Natural killer cell (primary cell): ENCODE data around the gene CASKIN2. TPM values are rescaled to one million over a fixed set of nuclear protein-coding genes. Genes with fewer than 3 reads are reported as not detected.

ENCODE experiments used
- ATAC-seq, 3 donors: fragments of 150-1000 bp in 2 of 3; fragments of 200-7000 bp in 1 of 3; cut with Tn5 transposase; 1 replicate in 1 of 3; 2 replicates in 2 of 3; pipeline ENCODE4 v1.10.0; 2021; ENCODE audit warnings: mild to moderate bottlenecking in 2 of 3, moderate library complexity in 2 of 3
- DNase-seq, 2 donors: peaks; one replicate each; pipeline versions ENCODE4 v3.0.0 to v3.0.0-alpha.2; 2013 to 2021; ENCODE audit warnings: mixed read lengths in 1 of 2
- H3K27ac ChIP-seq: one replicate; pipeline ENCODE4 v1.5.1; 2013; ENCODE audit warnings: mild to moderate bottlenecking, low read length
- H3K27me3 ChIP-seq: one replicate; pipeline ENCODE4 v1.6.1; 2013; ENCODE audit warnings: low read length; ENCODE audit not compliant: control insufficient read depth, insufficient read depth
- H3K36me3 ChIP-seq: one replicate; pipeline ENCODE4 v1.6.1; 2013; ENCODE audit warnings: low read length; ENCODE audit not compliant: control insufficient read depth, insufficient read depth
- H3K4me1 ChIP-seq: one replicate; pipeline ENCODE4 v1.6.1; 2013; ENCODE audit warnings: low read length; ENCODE audit not compliant: control insufficient read depth, insufficient read depth
- H3K4me3 ChIP-seq: one replicate; pipeline ENCODE4 v1.5.1; 2013; ENCODE audit warnings: low read length
- H3K9me3 ChIP-seq: one replicate; pipeline ENCODE4 v1.6.1; 2013; ENCODE audit warnings: low read length; ENCODE audit not compliant: control insufficient read depth, insufficient read depth
- H3K27ac Mint-ChIP-seq, 2 donors: one replicate each; pipeline ENCODE4 v1.8.0; 2022; ENCODE audit warnings: mild to moderate bottlenecking in 2 of 2, mixed read lengths in 2 of 2, moderate library complexity in 1 of 2
- H3K27me3 Mint-ChIP-seq, 2 donors: one replicate each; pipeline ENCODE4 v1.8.0; 2022; ENCODE audit warnings: low read depth in 2 of 2, mixed read lengths in 2 of 2
- H3K36me3 Mint-ChIP-seq: one replicate; pipeline ENCODE4 v1.8.0; 2022; ENCODE audit warnings: mixed read lengths
- H3K4me1 Mint-ChIP-seq, 2 donors: one replicate each; pipeline ENCODE4 v1.8.0; 2022; ENCODE audit warnings: mixed read lengths in 2 of 2
- H3K4me3 Mint-ChIP-seq: one replicate; pipeline ENCODE4 v1.8.0; 2022; ENCODE audit warnings: mild to moderate bottlenecking, moderate library complexity, mixed read lengths
- H3K9me3 Mint-ChIP-seq, 2 donors: one replicate each; pipeline ENCODE4 v1.8.0; 2022; ENCODE audit warnings: mixed read lengths in 2 of 2
- CTCF ChIP-seq: fragments of 200-600 bp; IDR thresholded peaks from one replicate; pipeline ENCODE4 v1.8.0; 2022; ENCODE audit warnings: antibody characterized with exemption
- WGBS: methylation state at CpG from one replicate; pipeline ENCODE4 v1.1.7; 2013; ENCODE audit warnings: missing lambda C conversion rate; ENCODE audit not compliant: insufficient coverage; 5-methylcytosine and 5-hydroxymethylcytosine counted together
- intact Hi-C: fragments of 100-400 bp; cut with micrococcal nuclease; formaldehyde crosslinking; loops from one replicate; pipeline ENCODE4 v1.14.2; 2022
- total RNA-seq, 4 donors: library from RNA; stranded (reverse); fragments of 120-200 nt in 1 of 4; gene quantifications; one replicate each; pipeline versions ENCODE4 v1.2.3 to v1.2.4, GENCODE V29; 2013 to 2022

The CASKIN2 gene
- total RNA-seq, 3 donors from 2014 or later (not counting 1 experiment from before 2014, with no cell fraction given): 0.49 to 1.8 (median 1.7) TPM

- Histone ChIP-seq H3K4me1 (no peaks in the 10 kb centered on the region), H3K9me3 (no peaks in the 10 kb centered on the region), H3K27me3 (no peaks in the 10 kb centered on the region), H3K36me3 (peaks cover 31% of the 10 kb centered on the region), H3K4me3 (no peak overlapping the region), H3K27ac (no peak overlapping the region)
- Mint-ChIP-seq H3K27me3 (no peaks in the 10 kb centered on the region), H3K36me3 (no peaks in the 10 kb centered on the region), H3K4me1 (peaks cover 30 to 49% of the 10 kb centered on the region in 2 donors), H3K4me3 (no peak overlapping the region), H3K27ac (no peak overlapping the region), H3K9me3 (no peaks in the 10 kb centered on the region)
- TF ChIP-seq CTCF: no peak
- WGBS: 96% methylated on average over 15 of the region's 15 CpGs
- DNase-seq: no peak
- ATAC-seq: no peak
- intact Hi-C loops: no loop called here
Observed at GRCh38 chr17:75542728-75543336, 27.5 kb upstream of the CASKIN2 start.

- H3K27ac Mint-ChIP-seq: peak overlapping the region in 1 of 2 donors; percentile 69
- peaks cover 31% of the 10 kb centered on the region for H3K36me3 ChIP-seq
- H3K4me1 ChIP-seq: peaks cover 2% of the 10 kb centered on the region
- H3K27ac ChIP-seq: no peak overlapping the region
- no peaks in the 10 kb centered on the region for H3K9me3 Mint-ChIP-seq
- H3K27me3 Mint-ChIP-seq: no peaks in the 10 kb centered on the region
- ATAC-seq (no peak), DNase-seq (no peak)
- H3K4me1 Mint-ChIP-seq: peaks cover 24 to 43% of the 10 kb centered on the region in 2 donors
- H3K36me3 Mint-ChIP-seq: no peaks in the 10 kb centered on the region
- no peak for TF ChIP-seq CTCF
- 97% methylated on average over 7 of the region's 8 CpGs for WGBS
- no peak overlapping the region for H3K4me3 ChIP-seq
- no peaks in the 10 kb centered on the region for H3K27me3 ChIP-seq
- intact Hi-C loops: no loop called here
- no peak overlapping the region for H3K4me3 Mint-ChIP-seq
- H3K9me3 ChIP-seq: no peaks in the 10 kb centered on the region
Observed at GRCh38 chr17:75542229-75542628, 26.9 kb upstream of the CASKIN2 start.

GRCh38 chr17:75540923-75541503, 25.7 kb upstream of the CASKIN2 start:
- Mint-ChIP-seq H3K4me1 (peaks cover 21 to 41% of the 10 kb centered on the region in 2 donors), H3K27ac (peak overlapping the region in 1 of 2 donors; percentile 54), H3K4me3 (no peak overlapping the region), H3K9me3 (no peaks in the 10 kb centered on the region), H3K27me3 (no peaks in the 10 kb centered on the region), H3K36me3 (no peaks in the 10 kb centered on the region)
- WGBS: 92% methylated on average over 4 of the region's 4 CpGs
- H3K4me3 ChIP-seq: no peak overlapping the region
- DNase-seq (no peak), ATAC-seq (no peak)
- no peak overlapping the region for H3K27ac ChIP-seq
- intact Hi-C loops: no loop called here
- H3K4me1 ChIP-seq: peaks cover 14% of the 10 kb centered on the region
- H3K36me3 ChIP-seq: peaks cover 25% of the 10 kb centered on the region
- no peak for TF ChIP-seq CTCF
- H3K9me3 ChIP-seq: no peaks in the 10 kb centered on the region
- no peaks in the 10 kb centered on the region for H3K27me3 ChIP-seq
